ENCODE results near the gene CDK10.
"Not testable (repeated sequence)": the region's sequence is repeated elsewhere in the genome, so short reads cannot be mapped to it uniquely, and the experiment has no call there.

The CDK10 gene

DNA sequence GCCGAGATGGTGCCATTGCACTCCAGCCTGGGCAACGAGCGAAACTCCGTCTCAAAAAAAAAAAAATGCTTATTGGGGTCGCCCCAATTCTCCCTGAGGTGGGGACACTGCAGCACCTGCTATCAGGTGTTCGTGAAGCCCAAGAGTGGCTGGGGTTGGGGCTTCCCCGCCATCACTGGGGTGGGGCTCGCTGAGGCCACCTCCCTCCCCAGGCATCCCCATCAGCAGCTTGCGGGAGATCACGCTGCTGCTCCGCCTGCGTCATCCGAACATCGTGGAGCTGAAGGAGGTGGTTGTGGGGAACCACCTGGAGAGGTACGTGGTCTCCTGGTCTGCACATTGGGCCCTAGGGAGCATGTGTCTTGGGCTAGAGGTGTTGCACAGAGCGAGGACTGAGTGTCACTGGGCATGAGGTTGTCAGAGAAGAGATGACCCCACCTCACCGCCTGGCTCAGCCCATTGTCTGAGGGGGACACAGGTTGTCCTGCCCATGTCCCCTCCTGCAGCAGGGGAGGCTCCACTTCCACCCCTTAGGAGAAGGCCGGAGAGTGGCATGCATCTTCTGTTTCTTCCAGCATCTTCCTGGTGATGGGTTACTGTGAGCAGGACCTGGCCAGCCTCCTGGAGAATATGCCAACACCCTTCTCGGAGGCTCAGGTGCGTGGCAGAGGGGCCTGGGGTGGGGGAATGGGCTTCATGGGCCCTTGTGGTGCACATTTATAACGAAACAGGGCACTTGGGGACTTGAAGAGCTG, 4.9 kb downstream of the CDK10 start:
- TF ChIP-seq, protein P1, sequence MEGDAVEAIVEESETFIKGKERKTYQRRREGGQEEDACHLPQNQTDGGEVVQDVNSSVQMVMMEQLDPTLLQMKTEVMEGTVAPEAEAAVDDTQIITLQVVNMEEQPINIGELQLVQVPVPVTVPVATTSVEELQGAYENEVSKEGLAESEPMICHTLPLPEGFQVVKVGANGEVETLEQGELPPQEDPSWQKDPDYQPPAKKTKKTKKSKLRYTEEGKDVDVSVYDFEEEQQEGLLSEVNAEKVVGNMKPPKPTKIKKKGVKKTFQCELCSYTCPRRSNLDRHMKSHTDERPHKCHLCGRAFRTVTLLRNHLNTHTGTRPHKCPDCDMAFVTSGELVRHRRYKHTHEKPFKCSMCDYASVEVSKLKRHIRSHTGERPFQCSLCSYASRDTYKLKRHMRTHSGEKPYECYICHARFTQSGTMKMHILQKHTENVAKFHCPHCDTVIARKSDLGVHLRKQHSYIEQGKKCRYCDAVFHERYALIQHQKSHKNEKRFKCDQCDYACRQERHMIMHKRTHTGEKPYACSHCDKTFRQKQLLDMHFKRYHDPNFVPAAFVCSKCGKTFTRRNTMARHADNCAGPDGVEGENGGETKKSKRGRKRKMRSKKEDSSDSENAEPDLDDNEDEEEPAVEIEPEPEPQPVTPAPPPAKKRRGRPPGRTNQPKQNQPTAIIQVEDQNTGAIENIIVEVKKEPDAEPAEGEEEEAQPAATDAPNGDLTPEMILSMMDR (conservative IDR thresholded peaks at IDR 0.05; ENCODE audit: control insufficient read depth, insufficient read depth, low read depth, low read length): no peak
- no peak for DNase-seq (ENCODE audit: low read depth)
- H3K4me3 ChIP-seq (ENCODE audit: control insufficient read depth, low read depth, low read length): no peak overlapping the region

DNA sequence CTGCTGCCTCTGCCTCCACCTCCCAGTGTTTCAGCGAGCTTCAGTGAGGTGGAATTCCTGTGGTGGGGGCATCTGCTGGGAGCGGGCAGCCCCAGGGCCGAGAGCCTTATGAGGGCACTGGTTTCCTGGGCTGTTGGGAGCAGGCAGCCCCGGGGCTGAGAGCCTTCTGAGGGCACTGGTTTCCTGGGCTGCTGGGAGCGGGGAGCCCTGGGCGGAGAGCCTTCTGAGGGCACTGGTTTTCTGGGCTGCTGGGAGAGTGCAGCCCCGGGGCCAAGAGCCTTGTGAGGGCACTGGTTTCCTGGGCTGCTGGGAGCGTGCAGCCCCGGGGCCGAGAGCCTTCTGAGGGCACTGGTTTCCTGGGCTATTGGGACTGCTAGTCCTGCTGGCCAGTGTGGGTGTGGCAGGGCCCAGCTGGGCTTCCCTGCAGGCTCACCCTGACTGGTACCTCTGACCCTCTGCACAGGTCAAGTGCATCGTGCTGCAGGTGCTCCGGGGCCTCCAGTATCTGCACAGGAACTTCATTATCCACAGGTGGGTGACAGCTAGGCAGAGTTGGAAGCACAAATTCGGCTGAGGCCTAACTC, 5.6 kb downstream of the CDK10 start:
- no peak overlapping the region for H3K4me3 ChIP-seq (ENCODE audit: control insufficient read depth, low read depth, low read length)
- no peak for DNase-seq (ENCODE audit: low read depth)
- TF ChIP-seq, protein P1 (conservative IDR thresholded peaks at IDR 0.05; ENCODE audit: control insufficient read depth, insufficient read depth, low read depth, low read length): no peak

DNA sequence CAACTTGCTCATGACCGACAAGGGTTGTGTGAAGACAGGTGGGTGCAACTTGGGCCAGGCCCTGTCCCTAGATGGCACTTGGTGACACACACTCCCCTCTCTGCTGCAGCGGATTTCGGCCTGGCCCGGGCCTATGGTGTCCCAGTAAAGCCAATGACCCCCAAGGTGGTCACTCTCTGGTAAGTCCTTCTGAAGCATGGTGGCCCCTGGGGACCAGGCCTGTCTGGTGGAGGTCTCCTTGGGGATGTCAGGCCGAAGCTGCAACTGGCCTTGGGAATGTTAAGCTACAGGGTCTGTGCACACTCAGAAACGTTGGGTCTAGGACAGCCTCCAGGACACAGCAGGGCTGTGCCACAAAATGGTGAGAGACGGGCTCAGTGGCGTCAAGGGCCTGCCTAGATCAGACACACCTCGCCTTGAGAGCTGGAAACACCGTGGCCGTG, 6.8 kb downstream of the CDK10 start:
- DNase-seq (ENCODE audit: low read depth): no peak
- TF ChIP-seq, protein P1 (conservative IDR thresholded peaks at IDR 0.05; ENCODE audit: control insufficient read depth, insufficient read depth, low read depth, low read length): no peak
- H3K4me3 ChIP-seq (ENCODE audit: control insufficient read depth, low read depth, low read length): no peak overlapping the region

DNA sequence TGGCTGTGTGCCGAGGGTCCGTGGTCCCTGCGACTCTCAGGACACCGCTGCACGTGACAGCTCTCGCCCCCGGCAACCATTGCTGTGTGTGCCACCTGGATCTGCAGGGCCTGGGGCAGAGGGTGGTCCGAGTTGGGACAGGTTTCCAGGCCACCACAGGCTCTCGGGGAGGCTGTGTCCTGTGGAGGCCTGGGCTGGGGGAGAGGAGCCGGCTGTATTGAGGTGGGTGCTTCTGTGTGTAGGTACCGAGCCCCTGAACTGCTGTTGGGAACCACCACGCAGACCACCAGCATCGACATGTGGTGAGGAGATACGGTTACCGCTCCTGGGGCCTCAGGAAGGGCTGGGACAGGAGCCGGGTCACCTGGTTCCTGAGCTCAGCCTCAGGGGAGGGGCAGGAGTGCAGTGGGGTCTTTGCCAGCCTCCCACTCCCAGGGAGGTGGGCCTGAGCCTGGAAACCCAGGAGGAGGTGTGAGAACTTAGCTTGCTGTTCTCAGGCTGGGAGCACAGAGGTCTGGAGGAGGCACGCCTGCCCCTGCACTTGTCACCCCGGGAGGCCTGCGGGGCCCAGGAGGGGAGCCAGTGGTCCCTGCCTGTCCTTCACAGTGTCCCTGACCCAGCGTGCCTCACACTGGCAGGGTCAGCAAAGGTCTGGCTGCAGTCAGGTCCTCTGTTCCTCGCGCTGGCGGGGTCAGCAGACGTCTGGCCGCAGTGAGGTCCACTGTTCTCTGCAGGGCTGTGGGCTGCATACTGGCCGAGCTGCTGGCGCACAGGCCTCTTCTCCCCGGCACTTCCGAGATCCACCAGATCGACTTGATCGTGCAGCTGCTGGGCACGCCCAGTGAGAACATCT, 7.7 kb downstream of the CDK10 start:
- TF ChIP-seq, protein P1 (conservative IDR thresholded peaks at IDR 0.05; ENCODE audit: control insufficient read depth, insufficient read depth, low read depth, low read length): no peak
- H3K4me3 ChIP-seq (ENCODE audit: control insufficient read depth, low read depth, low read length): no peak overlapping the region
- DNase-seq (ENCODE audit: low read depth): no peak

DNA sequence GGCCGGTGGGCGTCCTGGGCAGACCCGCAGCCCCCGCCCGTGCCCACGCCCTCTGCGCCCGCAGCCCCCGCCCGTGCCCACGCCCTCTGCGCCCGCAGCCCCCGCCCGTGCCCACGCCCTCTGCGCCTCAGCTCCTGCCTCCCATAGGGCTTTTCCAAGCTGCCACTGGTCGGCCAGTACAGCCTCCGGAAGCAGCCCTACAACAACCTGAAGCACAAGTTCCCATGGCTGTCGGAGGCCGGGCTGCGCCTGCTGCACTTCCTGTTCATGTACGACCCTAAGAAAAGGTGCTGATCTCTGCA, 8.2 kb downstream of the CDK10 start:
- not testable (repeated sequence) for DNase-seq (ENCODE audit: low read depth); H3K4me3 ChIP-seq (ENCODE audit: control insufficient read depth, low read depth, low read length)

DNA sequence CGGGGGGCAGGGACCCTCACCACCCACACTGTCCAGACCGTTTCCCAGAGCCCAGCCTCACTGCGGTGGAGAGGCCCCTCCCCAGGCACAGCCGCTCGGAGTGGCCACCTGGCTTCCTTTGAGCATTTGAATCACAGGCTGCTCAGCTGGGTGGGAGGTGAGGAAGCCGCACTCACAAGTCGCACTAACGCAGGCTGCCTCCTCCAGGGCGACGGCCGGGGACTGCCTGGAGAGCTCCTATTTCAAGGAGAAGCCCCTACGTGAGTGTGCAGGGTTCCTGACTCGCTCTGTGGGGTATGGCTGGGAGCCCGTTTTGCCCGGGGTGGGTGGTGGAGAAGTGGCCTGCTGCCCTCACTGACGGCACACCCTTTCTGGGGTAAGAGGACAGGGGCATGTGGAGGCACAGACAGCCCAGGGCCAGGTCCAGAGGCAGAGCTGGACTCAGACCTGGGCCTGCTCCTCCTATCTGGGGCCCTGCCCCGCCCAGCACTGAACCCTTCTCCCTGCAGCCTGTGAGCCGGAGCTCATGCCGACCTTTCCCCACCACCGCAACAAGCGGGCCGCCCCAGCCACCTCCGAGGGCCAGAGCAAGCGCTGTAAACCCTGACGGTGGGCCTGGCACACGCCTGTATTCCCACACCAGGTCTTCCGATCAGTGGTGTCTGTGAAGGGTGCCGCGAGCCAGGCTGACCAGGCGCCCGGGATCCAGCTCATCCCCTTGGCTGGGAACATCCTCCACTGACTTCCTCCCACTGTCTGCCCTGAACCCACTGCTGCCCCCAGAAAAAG, 8.8 kb downstream of the CDK10 start:
- DNase-seq (ENCODE audit: low read depth): no peak
- no peak overlapping the region for H3K4me3 ChIP-seq (ENCODE audit: control insufficient read depth, low read depth, low read length)

More for the DNA sequence above, 8.8 kb downstream of the CDK10 start:
- TF ChIP-seq, protein P1 (conservative IDR thresholded peaks at IDR 0.05; ENCODE audit: control insufficient read depth, insufficient read depth, low read depth, low read length): no peak

All from fibroblast of mammary gland (primary cell).